ENCODE results near the gene HBB. TPM values are rescaled to one million over a fixed set of nuclear protein-coding genes. Genes with fewer than 3 reads are reported as not detected.

Gene HBB
- 1,000 to 10,000 TPM in 1 of 4 donors, 100 to 1,000 TPM in 2, 10 to 100 TPM in 1; 49.8 to 2,778 (median 273) TPM for total RNA-seq

GRCh38 chr11:5226732-5227310, at the start of gene HBB:
HBB (minus strand) TSS chr11:5227071; CDS start chr11:5227021, 50 bp downstream.
- Histone ChIP-seq H3K36me3 (no peaks in the 10 kb centered on the region), H3K27me3 (peaks cover 0 to 2% of the 10 kb centered on the region in 2 donors), H3K9me3 (no peaks in the 10 kb centered on the region), H3K27ac (no peak within 1 kb of the TSS), H3K4me3 (no peak within 1 kb of the TSS), H3K4me1 (no peaks in the 10 kb centered on the region)
- intact Hi-C loops (cut with DNase I; ENCODE audit: low total_unique reads) = no loop called here
- no peak for DNase-seq
- TF ChIP-seq CTCF (IDR thresholded peaks at IDR 0.05) (no peak), POLR2A (IDR thresholded peaks at IDR 0.05) (no peak)

GRCh38 chr11:5275369-5276110, 48.7 kb upstream of the HBB start:
- DNase-seq = no peak
- no peaks in the 10 kb centered on the region for H3K4me1 ChIP-seq
- no peak overlapping the region for H3K4me3 ChIP-seq
- no peaks in the 10 kb centered on the region for H3K27me3 ChIP-seq
- H3K36me3 ChIP-seq = no peaks in the 10 kb centered on the region
- H3K27ac ChIP-seq = no peak overlapping the region
- intact Hi-C loops (cut with DNase I; ENCODE audit: low total_unique reads) = no loop called here
- TF ChIP-seq POLR2A (IDR thresholded peaks at IDR 0.05) = no peak
- no peaks in the 10 kb centered on the region for H3K9me3 ChIP-seq

- H3K27me3 ChIP-seq = no peaks in the 10 kb centered on the region
- TF ChIP-seq CTCF (IDR thresholded peaks at IDR 0.05) = no peak
- no peak for TF ChIP-seq POLR2A (IDR thresholded peaks at IDR 0.05)
- no peaks in the 10 kb centered on the region for H3K9me3 ChIP-seq
- no peak overlapping the region for H3K27ac ChIP-seq
- no peaks in the 10 kb centered on the region for H3K36me3 ChIP-seq
- no peak overlapping the region for H3K4me3 ChIP-seq
- intact Hi-C loops (cut with DNase I; ENCODE audit: low total_unique reads) = no loop called here
- no peak for DNase-seq
- H3K4me1 ChIP-seq = no peaks in the 10 kb centered on the region
Observed at GRCh38 chr11:5274395-5274794, 47.5 kb upstream of the HBB start.

GRCh38 chr11:5272395-5273017, 45.6 kb upstream of the HBB start:
- H3K36me3 ChIP-seq = no peaks in the 10 kb centered on the region
- no peak for TF ChIP-seq POLR2A (IDR thresholded peaks at IDR 0.05)
- TF ChIP-seq CTCF (IDR thresholded peaks at IDR 0.05) = no peak
- no peak overlapping the region for H3K27ac ChIP-seq
- no peak for DNase-seq
- no peaks in the 10 kb centered on the region for H3K27me3 ChIP-seq
- H3K4me3 ChIP-seq = no peak overlapping the region
- H3K4me1 ChIP-seq = no peaks in the 10 kb centered on the region
- intact Hi-C loops (cut with DNase I; ENCODE audit: low total_unique reads) = no loop called here
- no peaks in the 10 kb centered on the region for H3K9me3 ChIP-seq

- DNase-seq = no peak
- H3K27ac ChIP-seq = no peak within 1 kb of the TSS
- intact Hi-C loops (cut with DNase I; ENCODE audit: low total_unique reads) = no loop called here
- TF ChIP-seq CTCF (IDR thresholded peaks at IDR 0.05) = no peak
- TF ChIP-seq POLR2A (IDR thresholded peaks at IDR 0.05) = no peak
- H3K9me3 ChIP-seq = no peaks in the 10 kb centered on the region
- H3K4me1 ChIP-seq = no peaks in the 10 kb centered on the region
- H3K36me3 ChIP-seq = no peaks in the 10 kb centered on the region
- no peaks in the 10 kb centered on the region for H3K27me3 ChIP-seq
- no peak within 1 kb of the TSS for H3K4me3 ChIP-seq
Observed at GRCh38 chr11:5269715-5270147, 42.9 kb upstream of the HBB start, which contains the start of gene HBE1. HBE1 (minus strand) TSS chr11:5269945; CDS start chr11:5269890, 55 bp downstream.

Measured in uterus (tissue), 4 donors.